Esophagus squamous epithelium (tissue), 5 donors: ENCODE data around the gene ALPK1. TPM values are rescaled to one million over a fixed set of nuclear protein-coding genes. Genes with fewer than 3 reads are reported as not detected.
"Not testable (repeated sequence)": the region's sequence is repeated elsewhere in the genome, so short reads cannot be mapped to it uniquely, and the experiment has no call there.

Experiments
- DNase-seq: peaks from one replicate; lab custom pipeline; 2025; lab: John Stamatoyannopoulos, UW
- H3K27ac ChIP-seq, 4 donors: fragments of 200-600 bp; sonication (generic); one replicate each; pipeline ENCODE4 v1.5.1; 2016 to 2019; ENCODE audit warnings: mild to moderate bottlenecking in 1 of 4
- H3K27me3 ChIP-seq, 4 donors: fragments of 200-600 bp; sonication (generic); 1 replicate in 3 of 4; 2 replicates in 1 of 4; pipeline versions ENCODE4 v1.5.1 to v1.6.0; 2017 to 2021; ENCODE audit warnings: antibody characterized with exemption in 1 of 4
- H3K36me3 ChIP-seq, 3 donors: fragments of 200-600 bp; sonication (generic); one replicate each; pipeline ENCODE4 v1.5.1; 2016 to 2019
- H3K4me1 ChIP-seq, 3 donors: fragments of 200-600 bp; sonication (generic); one replicate each; pipeline ENCODE4 v1.5.1; 2017 to 2019
- H3K4me3 ChIP-seq, 4 donors: fragments of 200-600 bp; sonication (generic); 1 replicate in 3 of 4; 2 replicates in 1 of 4; pipeline ENCODE4 v1.5.1; 2016 to 2019; ENCODE audit warnings: mild to moderate bottlenecking in 2 of 4, moderate library complexity in 1 of 4
- H3K9me3 ChIP-seq, 3 donors: fragments of 200-600 bp; sonication (generic); one replicate each; pipeline ENCODE4 v1.5.1; 2016 to 2019
- CTCF ChIP-seq, 6 experiments: fragments of 450-650 bp in 4 of 6; fragments of 200-600 bp in 2 of 6; sonication (generic) in 2 of 6; IDR thresholded peaks; one replicate each; pipeline ENCODE4 v1.5.1; 2016 to 2019; ENCODE audit warnings: antibody characterized with exemption in 6 of 6, mild to moderate bottlenecking in 4 of 6, moderate library complexity in 4 of 6
- POLR2A ChIP-seq, 4 donors: fragments of 450-650 bp; IDR thresholded peaks; one replicate each; pipeline ENCODE4 v1.6.1; 2017; ENCODE audit warnings: antibody characterized with exemption in 4 of 4, mild to moderate bottlenecking in 4 of 4, moderate library complexity in 3 of 4
- WGBS, 2 donors: methylation state at CpG; one replicate each; pipeline ENCODE4 v1.1.5; 2018; 5-methylcytosine and 5-hydroxymethylcytosine counted together
- intact Hi-C: fragments of 100-400 bp; cut with DNase I; formaldehyde crosslinking; loops from one replicate; pipeline ENCODE4 v1.15.0; 2022
- total RNA-seq, 4 donors: library from RNA; depleted of rRNA; stranded (reverse); fragments of >200 nt; gene quantifications; one replicate each; pipeline ENCODE4 v1.1.0, GENCODE V29; 2016
- donor health status: DM: yes; HTN: yes; CAD: no.

ALPK1 gene
- total RNA-seq, 4 donors from 2014 or later: 12.6 to 19.5 (median 12.8) TPM

GRCh38 chr4:112279025-112279881 lies 17.9 kb upstream of the ALPK1 start:
- intact Hi-C loops: no loop called here
- H3K4me1 ChIP-seq: peaks cover 0 to 76% (median 18%) of the 10 kb centered on the region in 3 donors
- peak overlapping the region; percentile 32 to 69 (median 58) for H3K27ac ChIP-seq
- H3K27me3 ChIP-seq: no peaks in the 10 kb centered on the region
- peaks cover 0 to 17% (median 0%) of the 10 kb centered on the region in 3 donors for H3K36me3 ChIP-seq
- TF ChIP-seq CTCF (IDR thresholded peaks at IDR 0.05) (no peak), POLR2A (IDR thresholded peaks at IDR 0.05) (no peak)
- no peaks in the 10 kb centered on the region for H3K9me3 ChIP-seq
- no peak for DNase-seq
- H3K4me3 ChIP-seq: peak overlapping the region in 1 of 4 donors; percentile 34
- 23 to 27% methylated on average over 10 of the region's 10 CpGs for WGBS, 2 donors

- H3K36me3 ChIP-seq: peaks cover 0 to 17% (median 0%) of the 10 kb centered on the region in 3 donors
Observed at GRCh38 chr4:112279882-112280315, 17.3 kb upstream of the ALPK1 start.

GRCh38 chr4:112280386-112281056 lies 16.6 kb upstream of the ALPK1 start:
- no peak for TF ChIP-seq CTCF (IDR thresholded peaks at IDR 0.05)
- TF ChIP-seq POLR2A (IDR thresholded peaks at IDR 0.05): no peak
- Histone ChIP-seq H3K36me3 (peaks cover 0 to 13% (median 0%) of the 10 kb centered on the region in 3 donors), H3K27ac (peak overlapping the region in 2 of 4 donors; percentile 60 to 69), H3K4me3 (no peak overlapping the region), H3K27me3 (no peaks in the 10 kb centered on the region), H3K4me1 (peaks cover 0 to 79% (median 19%) of the 10 kb centered on the region in 3 donors), H3K9me3 (no peaks in the 10 kb centered on the region)
- WGBS, 2 donors: 69 to 82% methylated on average over 5 of the region's 5 CpGs
- no peak for DNase-seq
- intact Hi-C loops: no loop called here

More at GRCh38 chr4:112279882-112280315, 17.3 kb upstream of the ALPK1 start:
- Histone ChIP-seq H3K27me3 (no peaks in the 10 kb centered on the region), H3K27ac (peak overlapping the region in 3 of 4 donors; percentile 56 to 69 (median 60)), H3K9me3 (no peaks in the 10 kb centered on the region), H3K4me3 (peak overlapping the region in 1 of 4 donors; percentile 34), H3K4me1 (peaks cover 0 to 79% (median 19%) of the 10 kb centered on the region in 3 donors)
- WGBS, 2 donors: 48 to 58% methylated on average over 7 of the region's 7 CpGs
- intact Hi-C loops: no loop called here
- DNase-seq: no peak
- TF ChIP-seq POLR2A (IDR thresholded peaks at IDR 0.05) (no peak), CTCF (IDR thresholded peaks at IDR 0.05) (no peak)

- H3K9me3 ChIP-seq, H3K27me3 ChIP-seq, H3K36me3 ChIP-seq, DNase-seq, intact Hi-C loops, H3K4me3 ChIP-seq, H3K27ac ChIP-seq: not testable (repeated sequence)
- H3K4me1 ChIP-seq: peaks cover 5 to 77% (median 27%) of the 10 kb centered on the region in 3 donors
- 69 to 96% methylated on average over 2 of the region's 2 CpGs for WGBS, 2 donors
Observed at GRCh38 chr4:112281895-112282398, 15.2 kb upstream of the ALPK1 start.

GRCh38 chr4:112282860-112283667 lies 14.1 kb upstream of the ALPK1 start:
- Histone ChIP-seq H3K27ac (peak overlapping the region in 2 of 4 donors; percentile 91 to 93), H3K36me3 (no peaks in the 10 kb centered on the region), H3K4me1 (peaks cover 5 to 70% (median 21%) of the 10 kb centered on the region in 3 donors), H3K9me3 (no peaks in the 10 kb centered on the region), H3K4me3 (peak overlapping the region in 3 of 4 donors; percentile 80 to 88 (median 84)), H3K27me3 (no peaks in the 10 kb centered on the region)
- 69 to 72% methylated on average over 4 of the region's 4 CpGs for WGBS, 2 donors
- no peak for DNase-seq
- TF ChIP-seq POLR2A (IDR thresholded peaks at IDR 0.05) (no peak), CTCF (IDR thresholded peaks at IDR 0.05) (no peak)
- intact Hi-C loops: no loop called here
